HG03039 (cell line): ENCODE measurements around the gene NDST1.
"Not testable (repeated sequence)": the region's sequence is repeated elsewhere in the genome, so short reads cannot be mapped to it uniquely, and the experiment has no call there.

Experiments used
- ATAC-seq: cut with Tn5 transposase; IDR thresholded peaks from one replicate; pipeline ENCODE4 v1.9.1; 2021; ENCODE audit warnings: mild to moderate bottlenecking, moderate library complexity; ENCODE audit not compliant: unreplicated experiment

Gene NDST1

GRCh38 chr5:150507474-150508276 lies at the start of gene NDST1:
Gene NDST1, plus strand, starts transcription at chr5:150508131. Its CDS starts 13,124 bp downstream, at chr5:150521255.
- ATAC-seq: no peak

- ATAC-seq: peak; percentile 77
Measured at GRCh38 chr5:150458802-150459557, 49.0 kb upstream of the NDST1 start.

- no peak for ATAC-seq
Measured at GRCh38 chr5:150460781-150461180, 47.1 kb upstream of the NDST1 start.

- ATAC-seq: peak; percentile 50
Measured at GRCh38 chr5:150461231-150461630, 46.7 kb upstream of the NDST1 start.

GRCh38 chr5:150464554-150465012 lies 43.3 kb upstream of the NDST1 start:
- ATAC-seq: no peak

GRCh38 chr5:150465927-150466326 lies 42.0 kb upstream of the NDST1 start:
- ATAC-seq: no peak

GRCh38 chr5:150468206-150468605 lies 39.7 kb upstream of the NDST1 start:
- ATAC-seq: no peak

- no peak for ATAC-seq
Measured at GRCh38 chr5:150469718-150470469, 38.0 kb upstream of the NDST1 start.

- ATAC-seq: no peak
Measured at GRCh38 chr5:150473673-150474358, 34.1 kb upstream of the NDST1 start.

- ATAC-seq: not testable (repeated sequence)
Measured at GRCh38 chr5:150476568-150476967, 31.4 kb upstream of the NDST1 start.

- ATAC-seq: no peak
Measured at GRCh38 chr5:150479416-150479815, 28.5 kb upstream of the NDST1 start.

- no peak for ATAC-seq
Measured at GRCh38 chr5:150481708-150481965, 26.3 kb upstream of the NDST1 start.

GRCh38 chr5:150481972-150482406 lies 25.9 kb upstream of the NDST1 start:
- ATAC-seq: no peak

GRCh38 chr5:150484964-150485692 lies 22.8 kb upstream of the NDST1 start:
- no peak for ATAC-seq

- ATAC-seq: no peak
Measured at GRCh38 chr5:150485693-150486401, 22.1 kb upstream of the NDST1 start.

GRCh38 chr5:150486402-150487198 lies 21.3 kb upstream of the NDST1 start:
- no peak for ATAC-seq

- ATAC-seq: no peak
Measured at GRCh38 chr5:150487199-150488061, 20.5 kb upstream of the NDST1 start.
